CD1c-positive myeloid dendritic cell (primary cell): ENCODE measurements around the gene ATP6V1B1.
A peak's percentile ranks its signal among the peaks of the same experiment; 100 is the strongest.
"Not testable (repeated sequence)": the region's sequence is repeated elsewhere in the genome, so short reads cannot be mapped to it uniquely, and the experiment has no call there.

Experiments
- DNase-seq: peaks from one replicate; pipeline ENCODE4 v3.0.0-alpha.2; 2016; ENCODE audit errors: extremely low spot score

The ATP6V1B1 gene

GRCh38 chr2:70990216-70990615, 54.5 kb downstream of the ATP6V1B1 start:
- no peak for DNase-seq

DNA sequence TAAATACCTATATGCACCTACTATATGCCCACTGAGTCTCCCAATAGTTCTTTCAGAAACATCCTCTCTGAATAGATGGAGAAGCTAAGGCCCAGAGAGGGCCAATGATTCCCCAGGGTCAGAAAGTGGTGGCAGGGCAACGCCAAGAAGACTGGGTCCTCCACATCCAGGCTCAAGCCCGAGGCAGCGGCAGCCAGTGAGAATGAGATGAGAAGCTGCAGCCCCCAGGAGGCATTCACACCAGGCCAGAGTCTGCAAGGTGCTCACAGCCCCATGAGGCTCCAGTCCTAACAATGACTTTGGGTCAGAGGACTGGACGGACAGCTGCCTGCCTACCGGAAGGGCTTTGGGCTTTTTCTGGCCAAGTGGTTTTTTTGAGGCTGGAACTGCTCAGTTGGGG, 55.4 kb downstream of the ATP6V1B1 start:
- DNase-seq = no peak

DNA sequence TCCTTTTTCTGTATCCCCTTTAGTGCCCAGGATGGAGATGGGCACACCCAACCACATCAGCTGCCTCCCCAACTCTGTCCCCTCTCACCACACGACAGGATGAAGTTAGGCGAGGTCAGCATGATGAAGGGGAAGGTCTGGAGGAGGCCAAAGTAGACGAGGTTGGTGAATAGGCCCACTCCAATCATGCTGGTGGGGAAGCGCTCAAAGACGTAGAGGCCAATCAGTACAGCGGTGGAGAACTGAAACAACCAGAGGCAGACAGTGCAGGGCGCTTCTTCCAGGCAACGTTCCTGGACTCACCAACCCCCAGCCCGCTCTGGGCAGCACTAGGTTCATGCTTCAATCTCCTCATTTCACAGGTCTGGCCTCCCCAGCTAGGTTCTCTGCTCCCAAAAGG, 56.0 kb downstream of the ATP6V1B1 start:
- no peak for DNase-seq

DNA sequence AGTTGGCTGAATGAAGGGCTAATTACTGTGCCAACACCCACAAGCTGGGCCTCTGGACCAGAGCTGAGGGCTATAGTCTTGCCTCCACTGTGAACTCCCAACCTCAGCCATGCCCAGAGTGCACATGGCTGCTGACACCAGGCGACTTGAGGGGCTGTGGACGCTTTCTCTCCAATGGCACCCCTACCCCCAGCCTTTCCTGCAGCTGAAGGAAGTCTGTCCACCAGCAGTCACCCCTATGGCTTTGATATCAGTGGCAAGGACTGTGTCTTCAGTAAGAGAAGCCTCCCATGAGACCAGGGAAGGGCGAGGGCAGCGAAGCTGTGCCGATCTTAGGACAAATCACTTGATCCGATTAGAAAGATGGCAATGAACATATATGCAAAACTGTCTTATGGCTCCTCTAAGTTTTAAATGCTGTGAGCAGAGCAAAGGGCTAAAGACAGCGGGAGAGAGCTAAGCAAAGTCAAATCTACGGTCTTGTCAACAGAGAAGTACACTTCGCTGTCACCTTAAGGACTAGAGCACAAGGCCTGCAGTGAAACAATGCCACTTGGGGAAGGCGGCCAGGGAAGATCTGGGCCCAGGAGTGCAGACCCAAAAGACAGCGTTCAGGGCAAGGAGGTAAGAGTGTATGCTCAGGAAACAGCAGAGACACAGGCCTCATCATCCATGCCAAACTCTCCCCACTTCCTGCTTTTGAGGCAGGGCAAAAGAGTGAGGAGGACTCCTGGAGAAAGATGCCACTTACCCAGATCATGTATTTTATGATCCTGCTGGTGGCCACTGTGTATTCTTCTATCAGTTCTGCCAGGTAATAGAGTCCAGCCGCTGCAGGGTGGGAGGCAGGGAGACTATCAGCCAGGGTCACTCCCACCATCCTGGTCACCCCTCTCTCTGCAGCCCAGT, 57.5 kb downstream of the ATP6V1B1 start:
- no peak for DNase-seq

- peak; percentile 80 for DNase-seq
Observed at GRCh38 chr2:70994009-70994698, 58.5 kb downstream of the ATP6V1B1 start.

DNA sequence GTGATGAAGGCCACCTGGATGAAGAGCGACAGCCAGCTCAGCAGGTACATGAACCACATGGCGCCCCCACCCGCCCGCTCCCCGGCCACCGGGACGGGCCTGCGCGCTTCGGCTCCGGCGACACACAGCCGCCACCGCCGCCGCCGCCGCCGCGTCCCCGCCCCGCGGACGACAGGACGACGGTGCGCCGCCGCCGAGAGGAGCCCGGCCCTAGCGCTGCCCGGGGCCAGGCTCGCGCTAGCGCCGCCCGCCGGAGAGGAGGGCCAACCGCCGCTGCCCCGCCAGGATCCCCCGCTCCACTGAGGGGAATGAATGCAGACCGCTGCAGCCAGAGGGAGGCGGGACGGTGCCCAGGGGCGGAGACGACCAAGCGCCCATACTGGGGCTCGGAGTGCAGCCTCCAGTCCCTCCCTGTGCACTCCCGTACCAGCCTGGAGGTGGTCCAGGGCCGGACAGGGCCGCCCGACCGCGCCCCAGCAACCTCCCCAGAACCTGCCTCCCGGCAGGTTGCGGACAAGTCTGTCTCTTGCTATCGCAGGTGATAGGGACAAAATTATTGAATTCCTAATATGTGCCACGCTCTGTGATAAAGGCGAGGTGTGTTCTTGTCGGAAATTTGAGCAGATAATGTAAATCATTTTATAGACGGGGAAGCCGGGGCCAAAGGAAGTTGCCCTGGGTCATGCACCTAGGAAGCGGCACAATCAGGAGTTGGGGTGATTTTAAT, 59.2 kb downstream of the ATP6V1B1 start, which contains the start of gene TEX261:
TEX261 (minus strand) TSS at position 175 of the 727 bp plus-strand sequence; CDS start at position 59, 116 bp downstream.
- DNase-seq = peak; percentile 93

DNA sequence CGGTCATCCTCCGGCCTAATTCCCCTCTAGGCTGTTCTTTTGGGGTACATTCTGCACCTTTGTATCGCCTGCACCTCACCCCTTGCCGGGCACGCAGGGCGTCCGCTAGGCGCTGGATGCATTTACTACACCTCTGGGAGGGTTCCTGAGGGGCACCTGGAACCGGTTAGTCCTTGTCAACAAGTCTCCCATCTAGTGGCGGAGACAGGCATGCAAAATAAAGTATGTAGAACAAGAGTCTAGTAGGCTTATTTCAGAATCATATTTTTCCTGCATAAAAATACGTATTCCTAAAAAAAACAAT, 59.7 kb downstream of the ATP6V1B1 start:
- DNase-seq = peak; percentile 42

GRCh38 chr2:70998885-70999284, 63.2 kb downstream of the ATP6V1B1 start:
- DNase-seq = not testable (repeated sequence)

DNA sequence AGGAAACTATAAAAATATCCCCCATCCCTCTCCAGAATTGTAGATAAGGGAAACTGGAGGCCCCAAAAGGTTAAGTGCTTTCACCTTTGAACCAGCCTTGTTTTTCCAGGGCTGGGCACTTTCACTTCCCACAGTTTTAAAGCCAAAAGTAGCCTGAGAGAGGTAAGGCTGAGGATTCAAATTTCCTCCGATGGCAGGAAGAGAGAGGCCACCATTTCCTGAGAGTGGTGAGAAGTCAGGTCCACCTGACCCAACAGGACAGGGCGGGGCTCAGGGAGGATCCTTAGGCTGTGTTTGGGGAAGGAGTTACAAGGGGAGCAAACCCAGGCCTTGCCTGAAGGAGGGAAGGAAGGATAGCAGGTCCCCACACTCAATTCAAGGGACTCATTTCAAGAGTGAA, 63.7 kb downstream of the ATP6V1B1 start:
- no peak for DNase-seq

- DNase-seq = not testable (repeated sequence)
Observed at GRCh38 chr2:70999931-71000330, 64.2 kb downstream of the ATP6V1B1 start.

DNA sequence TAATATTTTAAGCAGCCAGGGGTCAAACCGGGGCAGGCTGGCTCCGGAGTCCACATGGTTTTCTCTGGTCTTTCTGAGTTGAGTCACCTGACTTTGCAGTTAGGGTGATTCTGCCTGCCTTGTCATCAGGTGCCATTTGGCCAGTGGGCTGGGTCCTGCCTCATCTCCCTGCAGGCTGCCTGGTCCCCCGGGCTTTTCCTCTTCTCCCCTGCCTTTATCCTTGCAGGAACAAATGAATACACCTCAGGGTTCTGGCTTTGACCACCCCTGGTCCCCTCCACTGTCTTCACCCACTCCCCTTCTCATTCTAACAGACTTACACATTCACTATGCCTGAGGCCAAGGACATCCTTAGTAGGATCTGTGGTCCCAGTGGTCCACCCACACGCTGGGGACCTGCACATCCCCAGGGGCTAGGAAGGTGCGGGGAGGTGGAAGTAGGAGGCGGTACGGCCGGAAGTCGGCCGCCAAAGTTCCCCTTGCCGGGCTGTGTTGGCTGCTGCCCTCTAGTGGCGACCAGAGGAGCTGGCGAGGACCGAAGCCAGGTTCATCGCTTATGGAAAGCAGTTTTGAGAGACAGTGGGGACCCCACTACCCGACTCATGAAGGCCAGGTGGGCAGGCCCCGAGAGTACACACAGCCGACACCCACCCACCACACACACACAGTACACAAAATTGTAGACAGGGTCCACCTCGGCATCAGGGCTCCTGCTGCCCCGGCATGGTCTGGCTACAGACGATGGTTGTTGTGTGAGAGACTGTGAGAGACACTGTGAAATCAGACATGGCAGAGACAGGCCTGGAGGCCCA, 65.3 kb downstream of the ATP6V1B1 start:
- DNase-seq = peak; percentile 78

GRCh38 chr2:71001592-71001927, 65.9 kb downstream of the ATP6V1B1 start:
- DNase-seq = no peak

DNA sequence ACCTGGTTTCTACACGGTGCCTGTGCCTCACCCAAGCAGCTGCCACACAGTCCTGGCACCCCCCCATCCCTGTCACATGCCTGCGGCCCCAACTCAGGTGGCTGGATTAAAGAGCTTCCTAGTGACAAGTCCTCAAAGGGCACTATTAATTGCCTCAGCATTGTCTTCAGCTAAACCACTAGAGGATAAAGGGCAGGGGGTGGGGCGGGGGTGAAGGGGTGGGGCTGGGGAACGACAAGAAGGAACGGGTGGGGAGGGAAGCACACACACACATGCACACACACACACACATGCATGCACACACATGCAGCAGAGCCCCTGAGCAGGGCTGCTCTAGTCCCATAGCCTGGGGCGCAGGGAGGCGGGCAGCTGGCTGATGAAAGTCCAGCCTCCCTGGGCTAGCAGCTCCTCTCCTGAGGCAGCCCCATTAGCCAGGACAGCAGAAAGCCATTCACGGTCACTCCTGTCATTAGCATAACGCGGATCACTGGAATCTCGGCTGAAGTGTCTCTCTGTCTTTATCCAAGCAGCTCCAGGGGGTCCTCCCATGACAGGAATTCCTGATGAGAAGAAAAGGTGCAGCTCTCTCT, 66.4 kb downstream of the ATP6V1B1 start:
- no peak for DNase-seq

- DNase-seq = no peak
Observed at GRCh38 chr2:71003396-71003795, 67.7 kb downstream of the ATP6V1B1 start.

- no peak for DNase-seq
Observed at GRCh38 chr2:71003966-71004755, 68.5 kb downstream of the ATP6V1B1 start.

- DNase-seq = no peak
Observed at GRCh38 chr2:71004857-71005256, 69.2 kb downstream of the ATP6V1B1 start.

DNA sequence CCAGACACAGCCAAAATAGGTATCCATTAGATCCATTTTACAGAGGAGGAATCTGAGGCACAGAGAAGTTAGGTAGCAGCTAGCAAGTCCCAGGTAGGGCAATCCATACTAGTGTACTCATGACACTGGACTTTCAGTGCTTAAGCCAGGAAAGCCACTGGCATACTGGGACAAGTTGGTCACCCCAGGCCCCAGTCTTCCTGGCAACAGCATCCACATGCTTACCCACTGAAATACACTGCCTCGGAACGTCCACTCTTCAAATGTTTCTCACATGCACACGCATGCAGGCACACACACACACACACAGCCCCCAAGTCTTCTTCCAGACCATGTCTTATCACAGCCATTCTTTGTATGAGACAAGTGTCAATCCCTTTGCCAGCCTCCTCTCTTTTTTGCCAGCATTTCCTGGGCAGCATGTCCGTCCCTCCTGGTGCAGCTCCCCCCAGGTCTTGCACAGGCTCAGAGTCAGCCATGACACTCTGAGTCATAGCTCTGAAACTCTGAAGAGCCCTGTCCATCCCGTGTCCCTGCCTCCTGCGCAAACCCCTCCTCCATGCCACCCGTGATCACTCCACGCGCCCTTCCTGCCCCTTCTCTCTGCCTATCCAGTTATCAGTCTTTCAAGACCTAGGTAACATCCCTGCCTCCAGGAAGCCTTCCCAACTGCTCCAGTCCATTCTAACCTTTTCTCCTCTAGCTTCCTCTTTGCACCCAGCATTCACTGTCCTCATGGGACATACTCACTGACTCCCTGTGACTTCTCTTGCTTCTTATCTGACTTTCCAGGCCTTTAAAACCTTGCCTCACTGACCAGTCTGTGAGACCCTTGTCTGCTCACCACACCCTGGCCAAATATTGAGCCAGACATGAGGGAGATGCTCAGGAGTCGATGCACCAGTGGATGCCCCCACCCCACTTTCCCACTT, 69.8 kb downstream of the ATP6V1B1 start:
- no peak for DNase-seq

- DNase-seq = no peak
Observed at GRCh38 chr2:71006323-71006722, 70.6 kb downstream of the ATP6V1B1 start.
